ENCODE data around the gene ACTA2.

Gene ACTA2

DNA sequence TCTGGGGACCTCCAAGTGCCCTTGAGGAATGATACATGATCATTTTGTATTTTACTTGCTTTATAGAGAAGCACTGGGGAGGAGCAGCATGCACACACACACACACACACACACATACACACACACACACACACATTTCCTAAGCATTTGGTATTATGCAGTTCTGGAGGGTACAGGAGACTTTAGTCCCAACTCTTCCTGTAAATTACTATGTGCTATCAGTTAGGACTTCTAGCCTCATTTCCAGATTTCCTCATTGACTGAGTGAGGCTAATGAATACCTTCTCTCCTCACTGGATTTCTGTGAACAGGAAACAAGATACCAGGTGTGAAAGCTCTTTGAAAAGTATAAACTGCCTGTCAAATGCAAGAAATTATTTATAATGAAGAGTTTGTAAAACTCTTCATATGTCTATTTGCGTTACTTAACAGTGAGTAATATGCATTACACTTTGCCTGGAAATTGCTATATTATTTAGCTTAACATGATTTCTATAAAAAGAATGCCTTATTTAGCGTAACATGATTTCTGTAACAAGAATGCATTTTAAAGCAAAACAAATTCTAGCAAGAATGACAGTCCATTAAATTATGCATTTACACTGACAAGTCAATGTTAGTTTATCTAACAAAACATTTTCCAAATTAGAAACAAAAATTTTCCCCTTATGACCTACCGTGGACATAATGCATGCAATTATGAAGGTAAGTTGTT is 34.2 kb downstream of the ACTA2 start:
- TF ChIP-seq POLR2AphosphoS5 (IDR thresholded peaks at IDR 0.05; ENCODE audit: low read depth, low read length) (no peak), FOXP2 (optimal IDR thresholded peaks at IDR 0.05; ENCODE audit: borderline replicate concordance, extremely low read depth, extremely low read length, insufficient read depth) (no peak), SIN3A (IDR thresholded peaks at IDR 0.05; ENCODE audit: borderline replicate concordance, insufficient read depth, low read length) (no peak), TAF1 (IDR thresholded peaks at IDR 0.05; ENCODE audit: borderline replicate concordance, insufficient read depth, low read length) (no peak)
- TF ChIP-seq, protein P1, sequence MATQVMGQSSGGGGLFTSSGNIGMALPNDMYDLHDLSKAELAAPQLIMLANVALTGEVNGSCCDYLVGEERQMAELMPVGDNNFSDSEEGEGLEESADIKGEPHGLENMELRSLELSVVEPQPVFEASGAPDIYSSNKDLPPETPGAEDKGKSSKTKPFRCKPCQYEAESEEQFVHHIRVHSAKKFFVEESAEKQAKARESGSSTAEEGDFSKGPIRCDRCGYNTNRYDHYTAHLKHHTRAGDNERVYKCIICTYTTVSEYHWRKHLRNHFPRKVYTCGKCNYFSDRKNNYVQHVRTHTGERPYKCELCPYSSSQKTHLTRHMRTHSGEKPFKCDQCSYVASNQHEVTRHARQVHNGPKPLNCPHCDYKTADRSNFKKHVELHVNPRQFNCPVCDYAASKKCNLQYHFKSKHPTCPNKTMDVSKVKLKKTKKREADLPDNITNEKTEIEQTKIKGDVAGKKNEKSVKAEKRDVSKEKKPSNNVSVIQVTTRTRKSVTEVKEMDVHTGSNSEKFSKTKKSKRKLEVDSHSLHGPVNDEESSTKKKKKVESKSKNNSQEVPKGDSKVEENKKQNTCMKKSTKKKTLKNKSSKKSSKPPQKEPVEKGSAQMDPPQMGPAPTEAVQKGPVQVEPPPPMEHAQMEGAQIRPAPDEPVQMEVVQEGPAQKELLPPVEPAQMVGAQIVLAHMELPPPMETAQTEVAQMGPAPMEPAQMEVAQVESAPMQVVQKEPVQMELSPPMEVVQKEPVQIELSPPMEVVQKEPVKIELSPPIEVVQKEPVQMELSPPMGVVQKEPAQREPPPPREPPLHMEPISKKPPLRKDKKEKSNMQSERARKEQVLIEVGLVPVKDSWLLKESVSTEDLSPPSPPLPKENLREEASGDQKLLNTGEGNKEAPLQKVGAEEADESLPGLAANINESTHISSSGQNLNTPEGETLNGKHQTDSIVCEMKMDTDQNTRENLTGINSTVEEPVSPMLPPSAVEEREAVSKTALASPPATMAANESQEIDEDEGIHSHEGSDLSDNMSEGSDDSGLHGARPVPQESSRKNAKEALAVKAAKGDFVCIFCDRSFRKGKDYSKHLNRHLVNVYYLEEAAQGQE (IDR thresholded peaks at IDR 0.05; ENCODE audit: insufficient read depth in 1 of 2, low read depth in 2 of 2, low read length in 2 of 2): no peak

DNA sequence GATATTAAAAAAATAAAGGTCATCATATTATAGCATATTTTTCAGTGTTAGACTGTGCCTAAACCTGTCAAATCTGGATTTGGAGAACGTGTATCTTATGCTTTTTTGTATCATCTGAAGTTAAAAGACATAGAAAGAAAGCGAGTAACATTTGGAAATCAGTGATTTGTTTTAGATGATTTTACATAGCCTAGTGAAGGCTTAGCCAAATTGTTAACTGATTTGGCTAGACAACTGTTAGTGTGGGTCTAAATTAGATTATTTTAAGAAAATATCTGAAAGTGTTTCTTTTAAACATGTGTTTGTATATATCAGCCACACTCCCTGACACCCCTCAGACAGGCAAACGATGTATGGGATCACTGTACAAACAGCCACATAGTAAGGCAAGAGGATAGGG is 35.6 kb downstream of the ACTA2 start:
- no peak for TF ChIP-seq FOXP2 (optimal IDR thresholded peaks at IDR 0.05; ENCODE audit: borderline replicate concordance, extremely low read depth, extremely low read length, insufficient read depth)
- TF ChIP-seq, protein P1 (IDR thresholded peaks at IDR 0.05; ENCODE audit: insufficient read depth in 1 of 2, low read depth in 2 of 2, low read length in 2 of 2): no peak
- TF ChIP-seq SIN3A (IDR thresholded peaks at IDR 0.05; ENCODE audit: borderline replicate concordance, insufficient read depth, low read length): no peak
- no peak for TF ChIP-seq TAF1 (IDR thresholded peaks at IDR 0.05; ENCODE audit: borderline replicate concordance, insufficient read depth, low read length)
- no peak for TF ChIP-seq POLR2AphosphoS5 (IDR thresholded peaks at IDR 0.05; ENCODE audit: low read depth, low read length)

DNA sequence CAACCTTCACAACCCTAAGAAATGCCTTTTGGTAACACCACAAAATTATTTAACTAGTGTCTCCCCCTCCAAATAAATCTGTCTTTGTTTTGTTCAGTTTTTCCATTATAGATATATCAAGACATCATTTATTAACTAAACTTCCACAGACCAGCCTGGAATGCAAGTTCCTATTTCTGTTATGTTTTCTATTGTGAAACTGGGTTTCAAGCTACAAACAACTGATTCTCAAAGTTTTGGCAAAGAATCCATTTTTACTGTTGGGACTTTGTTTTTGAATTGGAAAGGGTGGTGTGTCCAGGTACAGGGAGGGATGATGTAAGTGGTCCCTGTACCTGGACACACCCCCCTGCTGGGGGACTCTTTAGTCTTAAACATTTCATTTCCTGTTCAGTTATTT is 36.3 kb downstream of the ACTA2 start:
- TF ChIP-seq TAF1 (IDR thresholded peaks at IDR 0.05; ENCODE audit: borderline replicate concordance, insufficient read depth, low read length) (no peak), POLR2AphosphoS5 (IDR thresholded peaks at IDR 0.05; ENCODE audit: low read depth, low read length) (no peak), SIN3A (IDR thresholded peaks at IDR 0.05; ENCODE audit: borderline replicate concordance, insufficient read depth, low read length) (no peak), FOXP2 (optimal IDR thresholded peaks at IDR 0.05; ENCODE audit: borderline replicate concordance, extremely low read depth, extremely low read length, insufficient read depth) (no peak)
- TF ChIP-seq, protein P1 (IDR thresholded peaks at IDR 0.05; ENCODE audit: insufficient read depth in 1 of 2, low read depth in 2 of 2, low read length in 2 of 2): no peak

DNA sequence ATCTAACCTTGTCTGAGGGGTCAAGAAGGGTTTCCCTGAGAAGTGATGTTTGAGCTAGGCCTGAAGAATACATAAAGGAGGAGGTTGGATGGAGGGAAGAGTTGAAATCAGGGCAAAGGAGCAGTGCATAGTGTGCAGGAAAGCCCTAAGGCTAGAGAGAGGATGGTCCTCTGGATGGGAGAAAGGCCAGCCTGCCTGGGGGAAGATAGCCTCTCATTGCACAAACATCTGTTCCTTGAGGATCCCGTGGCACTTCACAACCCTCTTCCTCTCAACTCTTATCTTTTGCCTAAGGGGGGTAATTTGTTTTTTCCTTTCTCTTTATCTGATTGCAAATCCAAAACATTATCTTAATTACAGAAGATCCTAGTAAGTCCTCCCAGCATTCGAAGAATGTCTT is 36.8 kb downstream of the ACTA2 start:
- TF ChIP-seq SIN3A (IDR thresholded peaks at IDR 0.05; ENCODE audit: borderline replicate concordance, insufficient read depth, low read length) (no peak), POLR2AphosphoS5 (IDR thresholded peaks at IDR 0.05; ENCODE audit: low read depth, low read length) (no peak), FOXP2 (optimal IDR thresholded peaks at IDR 0.05; ENCODE audit: borderline replicate concordance, extremely low read depth, extremely low read length, insufficient read depth) (no peak), TAF1 (IDR thresholded peaks at IDR 0.05; ENCODE audit: borderline replicate concordance, insufficient read depth, low read length) (no peak)
- TF ChIP-seq, protein P1 (IDR thresholded peaks at IDR 0.05; ENCODE audit: insufficient read depth in 1 of 2, low read depth in 2 of 2, low read length in 2 of 2): no peak

Measured in PFSK-1 (cell line).